GM18508 (cell line): ENCODE results near the gene PTPRG.

Experiments used
- ATAC-seq: cut with Tn5 transposase; IDR thresholded peaks from one replicate; pipeline ENCODE4 v1.9.1; 2021; ENCODE audit warnings: moderate number of reproducible peaks; ENCODE audit not compliant: insufficient read depth, unreplicated experiment

Gene PTPRG

GRCh38 chr3:62145086-62145757 lies 583.9 kb downstream of the PTPRG start:
- no peak for ATAC-seq

- ATAC-seq = no peak
Observed at GRCh38 chr3:62149539-62149938, 588.2 kb downstream of the PTPRG start.

- no peak for ATAC-seq
Observed at GRCh38 chr3:62149962-62150361, 588.6 kb downstream of the PTPRG start.

GRCh38 chr3:62151591-62151990 lies 590.2 kb downstream of the PTPRG start:
- no peak for ATAC-seq

GRCh38 chr3:62153231-62153630 lies 591.9 kb downstream of the PTPRG start:
- no peak for ATAC-seq

GRCh38 chr3:62154457-62155148 lies 593.2 kb downstream of the PTPRG start:
- no peak for ATAC-seq

GRCh38 chr3:62159056-62159708 lies 597.8 kb downstream of the PTPRG start:
- ATAC-seq = no peak

- no peak for ATAC-seq
Observed at GRCh38 chr3:62159709-62160092, 598.3 kb downstream of the PTPRG start.

GRCh38 chr3:62161371-62161770 lies 600.0 kb downstream of the PTPRG start:
- ATAC-seq = no peak

GRCh38 chr3:62164196-62164595 lies 602.8 kb downstream of the PTPRG start:
- ATAC-seq = no peak

- no peak for ATAC-seq
Observed at GRCh38 chr3:62164746-62165145, 603.4 kb downstream of the PTPRG start.

GRCh38 chr3:62167566-62168262 lies 606.3 kb downstream of the PTPRG start:
- ATAC-seq = no peak

GRCh38 chr3:62168356-62168755 lies 607.0 kb downstream of the PTPRG start:
- ATAC-seq = no peak

- ATAC-seq = no peak
Observed at GRCh38 chr3:62169906-62170660, 608.7 kb downstream of the PTPRG start.

GRCh38 chr3:62171789-62172188 lies 610.4 kb downstream of the PTPRG start:
- no peak for ATAC-seq

GRCh38 chr3:62172199-62172598 lies 610.8 kb downstream of the PTPRG start:
- no peak for ATAC-seq

GRCh38 chr3:62173939-62174515 lies 612.7 kb downstream of the PTPRG start:
- no peak for ATAC-seq

- no peak for ATAC-seq
Observed at GRCh38 chr3:62175161-62175560, 613.8 kb downstream of the PTPRG start.

- no peak for ATAC-seq
Observed at GRCh38 chr3:62178032-62178431, 616.7 kb downstream of the PTPRG start.
